Adrenal gland (tissue), 5 donors: ENCODE results near the gene APOBEC3A.

ENCODE experiments used
- POLR2A ChIP-seq, 2 donors: fragments of 450-650 bp; IDR thresholded peaks; one replicate each; pipeline ENCODE4 v1.6.1; 2017; ENCODE audit warnings: antibody characterized with exemption in 2 of 2, mild to moderate bottlenecking in 2 of 2, moderate library complexity in 1 of 2
- TF ChIP-seq, protein P1 (sequence below), 6 experiments: fragments of 450-650 bp in 4 of 6; fragments of 200-600 bp in 2 of 6; sonication (generic) in 1 of 6; IDR thresholded peaks; 1 replicate in 5 of 6; 2 replicates in 1 of 6; pipeline versions ENCODE4 v1.5.1 to v1.8.0; 2016 to 2021; ENCODE audit warnings: antibody characterized with exemption in 6 of 6, mild to moderate bottlenecking in 2 of 6, moderate library complexity in 1 of 6
- donor health status: DM: no; HTN: no; CAD: no.

DNA sequence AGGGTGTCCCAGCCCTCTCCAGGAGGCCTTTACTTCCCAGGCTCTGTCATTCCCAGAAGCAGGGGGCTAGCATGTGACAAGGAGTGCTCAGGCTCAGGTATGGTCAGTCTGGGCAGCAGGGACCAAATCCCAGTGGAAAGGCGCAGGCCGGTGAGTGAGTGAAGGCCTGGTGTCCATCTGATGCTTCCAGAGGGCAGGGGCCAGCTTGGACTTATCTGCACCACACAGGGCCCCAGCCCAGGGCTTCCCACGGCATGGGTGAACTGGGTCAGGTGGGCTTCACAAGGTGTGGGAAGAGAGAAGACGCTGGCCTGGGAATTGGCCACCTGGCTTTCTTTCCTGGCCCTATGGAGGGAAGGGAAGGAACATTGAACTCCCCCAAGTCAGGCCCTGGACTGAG, 20.4 kb upstream of the APOBEC3A start:
- TF ChIP-seq, protein P1, sequence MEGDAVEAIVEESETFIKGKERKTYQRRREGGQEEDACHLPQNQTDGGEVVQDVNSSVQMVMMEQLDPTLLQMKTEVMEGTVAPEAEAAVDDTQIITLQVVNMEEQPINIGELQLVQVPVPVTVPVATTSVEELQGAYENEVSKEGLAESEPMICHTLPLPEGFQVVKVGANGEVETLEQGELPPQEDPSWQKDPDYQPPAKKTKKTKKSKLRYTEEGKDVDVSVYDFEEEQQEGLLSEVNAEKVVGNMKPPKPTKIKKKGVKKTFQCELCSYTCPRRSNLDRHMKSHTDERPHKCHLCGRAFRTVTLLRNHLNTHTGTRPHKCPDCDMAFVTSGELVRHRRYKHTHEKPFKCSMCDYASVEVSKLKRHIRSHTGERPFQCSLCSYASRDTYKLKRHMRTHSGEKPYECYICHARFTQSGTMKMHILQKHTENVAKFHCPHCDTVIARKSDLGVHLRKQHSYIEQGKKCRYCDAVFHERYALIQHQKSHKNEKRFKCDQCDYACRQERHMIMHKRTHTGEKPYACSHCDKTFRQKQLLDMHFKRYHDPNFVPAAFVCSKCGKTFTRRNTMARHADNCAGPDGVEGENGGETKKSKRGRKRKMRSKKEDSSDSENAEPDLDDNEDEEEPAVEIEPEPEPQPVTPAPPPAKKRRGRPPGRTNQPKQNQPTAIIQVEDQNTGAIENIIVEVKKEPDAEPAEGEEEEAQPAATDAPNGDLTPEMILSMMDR (IDR thresholded peaks at IDR 0.05): no peak
- TF ChIP-seq POLR2A (IDR thresholded peaks at IDR 0.05): no peak
